HepG2 (cell line): ENCODE measurements around the gene B3GALNT1. TPM values are rescaled to one million over a fixed set of nuclear protein-coding genes. Genes with fewer than 3 reads are reported as not detected.

Experiments used
- ATAC-seq: fragments of 200-7000 bp; cut with Tn5 transposase; 3 replicates; pipeline ENCODE4 v1.9.1; 2020; ENCODE audit warnings: mild to moderate bottlenecking, moderate library complexity
- BruUV-seq: library from RNA; stranded (reverse); fragments of 400-500 nt; replicated peaks from 2 replicates; lab custom pipeline; 2021; lab: Mats Ljungman, UMichigan
- CTCF ChIA-PET: fragments of 300-600 bp; formaldehyde crosslinking; extraction: SDS; loops from one replicate; lab custom pipeline; 2021; ENCODE audit warnings: low total read pairs, inconsistent platforms, low intra/inter-chr PET ratio; lab: Yijun Ruan, JAX
- POLR2A ChIA-PET: fragments of 350-600 bp; sonication (Branson Sonifier 250); formaldehyde crosslinking; loops from one replicate; lab custom pipeline; 2020; ENCODE audit warnings: antibody characterized with exemption, inconsistent platforms; lab: Yijun Ruan, JAX
- DNase-seq: peaks from one replicate; pipeline ENCODE4 v3.0.0-alpha.2; 2015; ENCODE audit warnings: low spot score
- FAIRE-seq: peaks from 3 replicates; lab custom pipeline; 2011; peaks lifted over from hg19 to GRCh38; lab: Jason Lieb, UNC
- H2AFZ ChIP-seq: one replicate; pipeline ENCODE4 v1.6.1; 2011; ENCODE audit warnings: low read length, inconsistent platforms
- H3K27ac ChIP-seq: fragments of 300-600 bp; 3 replicates; pipeline ENCODE4 v1.8.0; 2011; ENCODE audit warnings: mixed run types, mild to moderate bottlenecking, mixed read lengths, low read length, inconsistent platforms; ENCODE audit not compliant: insufficient read depth; ENCODE audit errors: extremely low read length
- H3K27me3 ChIP-seq, 2 experiments: fragments of 200-600 bp in 1 of 2; 2 replicates in 1 of 2; 3 replicates in 1 of 2; pipeline versions ENCODE4 v1.6.0 to v1.8.0; 2011; ENCODE audit warnings: low read length in 2 of 2, mild to moderate bottlenecking in 2 of 2, moderate library complexity in 2 of 2, inconsistent platforms in 1 of 2; ENCODE audit not compliant: insufficient read depth in 2 of 2, control insufficient read depth in 1 of 2
- H3K36me3 ChIP-seq, 2 experiments: fragments of 200-600 bp in 1 of 2; replicated peaks in 1 of 2; 2 replicates in 1 of 2; 3 replicates in 1 of 2; pipeline versions ENCODE4 v1.5.1 to v1.8.0; 2011; ENCODE audit warnings: low read length in 2 of 2, inconsistent platforms in 1 of 2; ENCODE audit not compliant: insufficient read depth in 2 of 2, control insufficient read depth in 1 of 2
- H3K4me1 ChIP-seq: 2 replicates; pipeline ENCODE4 v1.5.1; 2012; ENCODE audit warnings: low read length, inconsistent platforms; ENCODE audit not compliant: insufficient read depth
- H3K4me2 ChIP-seq: 2 replicates; pipeline ENCODE4 v1.6.0; 2011; ENCODE audit warnings: low read depth, low read length, inconsistent platforms
- H3K4me3 ChIP-seq, 3 experiments: fragments of 200-600 bp in 1 of 3; sonication (generic), shearing (Covaris generic) in 1 of 3; replicated peaks in 1 of 3; 2 replicates each; pipeline ENCODE4 v1.5.1; 2011 to 2016; ENCODE audit warnings: low read length in 3 of 3, inconsistent platforms in 2 of 3, low read depth in 2 of 3, mild to moderate bottlenecking in 2 of 3, control low read depth in 1 of 3, mixed read lengths in 1 of 3; ENCODE audit not compliant: insufficient read depth in 1 of 3
- H3K79me2 ChIP-seq: one replicate; pipeline ENCODE4 v1.6.1; 2011; ENCODE audit warnings: low read length, inconsistent platforms; ENCODE audit not compliant: insufficient read depth
- H3K9ac ChIP-seq: 2 replicates; pipeline ENCODE4 v1.6.0; 2011; ENCODE audit warnings: mild to moderate bottlenecking, low read depth, low read length, inconsistent platforms; ENCODE audit not compliant: insufficient read depth
- H3K9me3 ChIP-seq: 2 replicates; pipeline ENCODE4 v1.5.1; 2012; ENCODE audit warnings: mild to moderate bottlenecking, low read length
- H4K20me1 ChIP-seq: 2 replicates; pipeline ENCODE4 v1.6.0; 2011; ENCODE audit warnings: inconsistent platforms, mild to moderate bottlenecking, low read length, moderate library complexity; ENCODE audit not compliant: insufficient read depth
- ADNP ChIP-seq: sonication (generic); formaldehyde crosslinking; IDR thresholded peaks from 2 replicates; pipeline ENCODE4 v1.4.0; 2020; ENCODE audit warnings: missing genetic modification reagents
- CEBPB ChIP-seq: IDR thresholded peaks from 2 replicates; pipeline ENCODE4 v1.6.1; 2011; ENCODE audit warnings: low read depth, low read length, improper control_type of control experiment, borderline replicate concordance
- CENPX ChIP-seq: sonication (generic); formaldehyde crosslinking; IDR thresholded peaks from 2 replicates; pipeline ENCODE4 v1.9.0; 2021; ENCODE audit warnings: mild to moderate bottlenecking, missing genetic modification reagents, moderate library complexity
- HNRNPK ChIP-seq: fragments of 200-400 bp; formaldehyde crosslinking; IDR thresholded peaks from 2 replicates; pipeline ENCODE4 v1.6.1; 2018; ENCODE audit warnings: low read length, low read depth, moderate library complexity, mild to moderate bottlenecking; ENCODE audit not compliant: poor library complexity, severe bottlenecking
- JUNB ChIP-seq: sonication (generic); formaldehyde crosslinking; IDR thresholded peaks from 2 replicates; pipeline ENCODE4 v1.8.0; 2022; ENCODE audit warnings: missing genetic modification reagents, mild to moderate bottlenecking, borderline replicate concordance
- KLF15 ChIP-seq: sonication (generic); formaldehyde crosslinking; IDR thresholded peaks from 2 replicates; pipeline ENCODE4 v1.8.1; 2023; ENCODE audit warnings: borderline replicate concordance, mild to moderate bottlenecking, inconsistent platforms, missing genetic modification reagents, mixed read lengths
- MTERF4 ChIP-seq: sonication (generic); formaldehyde crosslinking; IDR thresholded peaks from 2 replicates; pipeline ENCODE4 v1.8.0; 2023; ENCODE audit warnings: mild to moderate bottlenecking, missing genetic modification reagents
- TBX2 ChIP-seq: sonication (generic); formaldehyde crosslinking; IDR thresholded peaks from 2 replicates; pipeline ENCODE4 v1.5.0; 2020; ENCODE audit warnings: missing genetic modification reagents, mild to moderate bottlenecking, borderline replicate concordance
- THAP9 ChIP-seq: sonication (generic); formaldehyde crosslinking; IDR thresholded peaks from 2 replicates; pipeline ENCODE4; 2020; ENCODE audit warnings: missing genetic modification reagents, mild to moderate bottlenecking, borderline replicate concordance
- THRA ChIP-seq: sonication (generic); formaldehyde crosslinking; IDR thresholded peaks from 2 replicates; pipeline ENCODE4 v1.4.0; 2020; ENCODE audit warnings: missing genetic modification reagents, borderline replicate concordance
- ZKSCAN5 ChIP-seq: sonication (generic); formaldehyde crosslinking; IDR thresholded peaks from 2 replicates; pipeline ENCODE4 v1.5.1; 2020; ENCODE audit warnings: mild to moderate bottlenecking, missing genetic modification reagents
- ZNF160 ChIP-seq: sonication (generic); formaldehyde crosslinking; IDR thresholded peaks from 2 replicates; pipeline ENCODE4 v1.8.0; 2022; ENCODE audit warnings: mild to moderate bottlenecking, inconsistent platforms, missing genetic modification reagents
- ZNF18 ChIP-seq: sonication (generic); formaldehyde crosslinking; IDR thresholded peaks from 2 replicates; pipeline ENCODE4 v1.8.0; 2022; ENCODE audit warnings: mild to moderate bottlenecking, missing genetic modification reagents; ENCODE audit not compliant: insufficient replicate concordance
- ZNF326 ChIP-seq: sonication (generic); formaldehyde crosslinking; IDR thresholded peaks from 2 replicates; pipeline ENCODE4 v1.4.0; 2020; ENCODE audit warnings: missing genetic modification reagents, borderline replicate concordance
- WGBS: methylation state at CpG from one replicate; pipeline ENCODE4 v1.1.6; 2017; ENCODE audit warnings: low lambda C conversion rate; 5-methylcytosine and 5-hydroxymethylcytosine counted together
- in situ Hi-C: cut with HindIII; loops from 2 replicates; pipeline ENCODE4 v1.10.0; 2017; ENCODE audit warnings: low pct_unique_long_range_greater_than_20kb; ENCODE audit not compliant: extremely low pct_ligation_motif_present
- intact Hi-C: fragments of 100-400 bp; cut with micrococcal nuclease; formaldehyde crosslinking; loops from one replicate; pipeline ENCODE4 v1.10.0; 2022; ENCODE audit not compliant: unreplicated experiment
- polyA plus RNA-seq, 8 experiments: library from polyadenylated mRNA; depleted of rRNA in 3 of 8; stranded (reverse) in 7 of 8; unstranded in 1 of 8; fragments of >200 nt; fragmentation: Illumina TruSeq in 4 of 8; extraction: Trizol in 4 of 8; gene quantifications; 2 replicates each; pipeline versions ENCODE4 v1.2.1 to v1.2.3, GENCODE V29; 2011 to 2016; ENCODE audit warnings: low read depth in 4 of 8, missing spikeins in 1 of 8, mixed read lengths in 1 of 8; ENCODE audit not compliant: insufficient read depth in 1 of 8
- total RNA-seq, 5 experiments: library from RNA; depleted of rRNA; stranded (reverse); fragments of >200 nt; fragmentation: Illumina TruSeq; extraction: Trizol; gene quantifications; 2 replicates each; pipeline ENCODE4 v1.2.3, GENCODE V29; 2016; ENCODE audit warnings: low read depth in 1 of 5

Gene B3GALNT1
- total and polyA plus RNA-seq, 2 of the 13 experiments (the other 11 are each of a cell fraction or from before 2014, with no cell fraction given): not detected

GRCh38 chr3:161054860-161055604 lies 50.1 kb downstream of the B3GALNT1 start (continued):
- TF ChIP-seq THAP9 (CRISPR knock-in tag) (no peak), ZNF18 (CRISPR knock-in tag) (no peak), MTERF4 (CRISPR knock-in tag) (no peak), ZKSCAN5 (CRISPR knock-in tag) (no peak), CENPX (CRISPR knock-in tag) (no peak)

GRCh38 chr3:161051856-161052255 lies 53.3 kb downstream of the B3GALNT1 start:
- POLR2A ChIA-PET: no interaction called here
- Histone ChIP-seq H3K27me3 (peaks cover 0 to 2% of the 10 kb centered on the region in 2 experiments; a peak in 1 of 5 replicates), H3K9me3 (no peaks in the 10 kb centered on the region), H2AFZ (no peak overlapping the region), H3K4me2 (no peak overlapping the region), H3K9ac (no peak overlapping the region), H3K36me3 (no peaks in the 10 kb centered on the region), H4K20me1 (no peaks in the 10 kb centered on the region), H3K79me2 (no peaks in the 10 kb centered on the region), H3K4me1 (no peaks in the 10 kb centered on the region), H3K27ac (no peak overlapping the region), H3K4me3 (no peak overlapping the region)
- DNase-seq (no peak), FAIRE-seq (no peak), ATAC-seq (no peak)
- CTCF ChIA-PET: no interaction called here
- intact Hi-C loops: no loop called here
- in situ Hi-C loops: no loop called here
- WGBS: 69% methylated on average over 5 of the region's 6 CpGs
- no TSS peak for BruUV-seq
- TF ChIP-seq ADNP (CRISPR knock-in tag): no peak
- TF ChIP-seq ZNF326 (CRISPR knock-in tag): no peak
- no peak for TF ChIP-seq CEBPB
- no peak for TF ChIP-seq TBX2 (CRISPR knock-in tag)
- TF ChIP-seq THRA (CRISPR knock-in tag): no peak
- TF ChIP-seq ZNF160: no peak
- TF ChIP-seq KLF15: no peak
- no peak for TF ChIP-seq HNRNPK
- TF ChIP-seq JUNB (CRISPR knock-in tag): no peak
